Gastroesophageal sphincter (tissue), 4 donors: ENCODE measurements around the gene TTC23. TPM values are rescaled to one million over a fixed set of nuclear protein-coding genes. Genes with fewer than 3 reads are reported as not detected.

Experiments used
- ATAC-seq: fragments of 150-250 bp; one replicate; pipeline ENCODE4 v1.9.1; 2016; ENCODE audit warnings: mild to moderate bottlenecking, moderate library complexity
- H3K27ac ChIP-seq, 4 donors: fragments of 200-600 bp; sonication (generic) in 3 of 4; 1 replicate in 3 of 4; 2 replicates in 1 of 4; pipeline ENCODE4 v1.5.1; 2016 to 2019
- H3K27me3 ChIP-seq: fragments of 200-600 bp; sonication (generic); one replicate; pipeline ENCODE4 v1.5.1; 2019
- H3K36me3 ChIP-seq, 2 donors: fragments of 200-600 bp; sonication (generic); one replicate each; pipeline ENCODE4 v1.5.1; 2019; ENCODE audit warnings: control low read depth in 1 of 2
- H3K4me1 ChIP-seq, 3 donors: fragments of 200-600 bp; sonication (generic); 1 replicate in 2 of 3; 2 replicates in 1 of 3; pipeline ENCODE4 v1.5.1; 2016 to 2019; ENCODE audit warnings: control low read depth in 2 of 3
- H3K4me3 ChIP-seq, 2 donors: fragments of 200-600 bp; sonication (generic); one replicate each; pipeline ENCODE4 v1.5.1; 2019; ENCODE audit warnings: mild to moderate bottlenecking in 1 of 2, moderate library complexity in 1 of 2
- H3K9me3 ChIP-seq, 3 donors: fragments of 200-600 bp; sonication (generic); one replicate each; pipeline ENCODE4 v1.5.1; 2017 to 2019; ENCODE audit warnings: control low read depth in 2 of 3
- CTCF ChIP-seq, 4 experiments: fragments of 200-600 bp in 2 of 4; fragments of 450-650 bp in 2 of 4; sonication (generic) in 1 of 4; IDR thresholded peaks; one replicate each; pipeline ENCODE4 v1.5.1; 2017 to 2019; ENCODE audit warnings: antibody characterized with exemption in 4 of 4, mild to moderate bottlenecking in 2 of 4, moderate library complexity in 2 of 4
- EP300 ChIP-seq: sonication (generic); formaldehyde crosslinking; IDR thresholded peaks from one replicate; pipeline ENCODE4 v1.6.1; 2017; ENCODE audit warnings: antibody characterized with exemption, mild to moderate bottlenecking
- POLR2A ChIP-seq, 2 donors: fragments of 450-650 bp; IDR thresholded peaks; one replicate each; pipeline ENCODE4 v1.6.1; 2017; ENCODE audit warnings: antibody characterized with exemption in 2 of 2, mild to moderate bottlenecking in 2 of 2, moderate library complexity in 1 of 2
- POLR2AphosphoS5 ChIP-seq: sonication (generic); formaldehyde crosslinking; IDR thresholded peaks from one replicate; pipeline ENCODE4 v1.6.1; 2017; ENCODE audit warnings: antibody characterized with exemption
- WGBS, 2 donors: methylation state at CpG; one replicate each; pipeline ENCODE4 v1.1.5; 2018; ENCODE audit warnings: low coverage in 1 of 2; 5-methylcytosine and 5-hydroxymethylcytosine counted together
- total RNA-seq, 4 donors: library from RNA; depleted of rRNA; stranded (reverse); fragments of >200 nt; gene quantifications; one replicate each; pipeline ENCODE4 v1.1.0, GENCODE V29; 2016

Gene TTC23
- total RNA-seq, 4 donors from 2014 or later: 13.7 to 33.3 (median 20.0) TPM

GRCh38 chr15:99155961-99156443 is 93.4 kb downstream of the TTC23 start:
- H3K36me3 ChIP-seq: peaks cover 0 to 29% of the 10 kb centered on the region in 2 donors
- no peaks in the 10 kb centered on the region for H3K9me3 ChIP-seq
- H3K27me3 ChIP-seq: no peaks in the 10 kb centered on the region
- no peak for TF ChIP-seq EP300
- no peak for TF ChIP-seq POLR2AphosphoS5
- TF ChIP-seq CTCF (IDR thresholded peaks at IDR 0.05): no peak
- TF ChIP-seq POLR2A (IDR thresholded peaks at IDR 0.05): no peak
- peak overlapping the region in 1 of 4 donors; percentile 60 for H3K27ac ChIP-seq
- no peak for ATAC-seq
- H3K4me1 ChIP-seq: peaks cover 0 to 25% (median 0%) of the 10 kb centered on the region in 3 donors
- WGBS, 2 donors: 94 to 98% methylated on average over 3 to 6 of the region's 9 CpGs
- H3K4me3 ChIP-seq: no peak overlapping the region

DNA sequence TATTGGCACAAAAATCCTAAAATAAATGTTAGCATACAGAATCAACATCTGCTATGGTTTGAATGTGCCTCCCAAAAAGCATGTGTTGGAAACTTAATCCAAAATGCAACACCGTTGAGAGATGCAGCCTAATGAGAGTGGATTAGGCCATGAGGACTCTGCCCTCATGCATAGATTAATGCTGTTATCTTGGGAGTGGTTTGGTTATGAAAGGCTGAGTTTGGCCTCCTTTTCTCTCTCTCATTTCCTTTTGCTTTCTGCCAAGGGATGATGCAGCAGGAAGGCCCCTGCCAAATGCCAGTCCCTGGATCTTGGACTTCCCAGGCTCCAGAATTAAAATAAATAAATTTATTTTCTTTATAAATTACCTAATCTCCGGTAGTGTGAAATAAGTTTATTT is 95.1 kb downstream of the TTC23 start:
- Histone ChIP-seq H3K4me1 (peaks cover 0 to 32% (median 2%) of the 10 kb centered on the region in 3 donors), H3K27ac (no peak overlapping the region), H3K4me3 (no peak overlapping the region), H3K9me3 (no peaks in the 10 kb centered on the region), H3K36me3 (peaks cover 0 to 24% of the 10 kb centered on the region in 2 donors), H3K27me3 (no peaks in the 10 kb centered on the region)
- no peak for ATAC-seq
- TF ChIP-seq POLR2AphosphoS5 (no peak), POLR2A (IDR thresholded peaks at IDR 0.05) (no peak), CTCF (IDR thresholded peaks at IDR 0.05) (no peak), EP300 (no peak)
- WGBS, 2 donors: 46 to 58% methylated on average over 2 of the region's 2 CpGs

GRCh38 chr15:99153026-99153535 is 96.3 kb downstream of the TTC23 start:
- peaks cover 0 to 24% of the 10 kb centered on the region in 2 donors for H3K36me3 ChIP-seq
- no peak for TF ChIP-seq CTCF (IDR thresholded peaks at IDR 0.05)
- TF ChIP-seq EP300: no peak
- TF ChIP-seq POLR2A (IDR thresholded peaks at IDR 0.05): no peak
- TF ChIP-seq POLR2AphosphoS5: no peak
- WGBS, 2 donors: 75 to 81% methylated on average over 3 to 5 of the region's 6 CpGs
- H3K4me1 ChIP-seq: peaks cover 0 to 40% (median 5%) of the 10 kb centered on the region in 3 donors
- no peak overlapping the region for H3K27ac ChIP-seq
- H3K27me3 ChIP-seq: no peaks in the 10 kb centered on the region
- no peaks in the 10 kb centered on the region for H3K9me3 ChIP-seq
- H3K4me3 ChIP-seq: no peak overlapping the region
- no peak for ATAC-seq

GRCh38 chr15:99151156-99151555 is 98.2 kb downstream of the TTC23 start:
- H3K4me1 ChIP-seq: peaks cover 0 to 35% (median 5%) of the 10 kb centered on the region in 3 donors
- WGBS, 2 donors: 48 to 100% methylated on average over 1 to 2 of the region's 2 CpGs
- no peak for ATAC-seq
- H3K9me3 ChIP-seq: no peaks in the 10 kb centered on the region
- H3K27me3 ChIP-seq: no peaks in the 10 kb centered on the region
- peaks cover 0 to 17% of the 10 kb centered on the region in 2 donors for H3K36me3 ChIP-seq
- H3K4me3 ChIP-seq: no peak overlapping the region
- H3K27ac ChIP-seq: peak overlapping the region in 1 of 4 donors; percentile 6
- TF ChIP-seq POLR2AphosphoS5 (no peak), EP300 (no peak), POLR2A (IDR thresholded peaks at IDR 0.05) (no peak), CTCF (IDR thresholded peaks at IDR 0.05) (no peak)

GRCh38 chr15:99149366-99149765 is 100.0 kb downstream of the TTC23 start:
- H3K4me3 ChIP-seq: no peak overlapping the region
- no peaks in the 10 kb centered on the region for H3K27me3 ChIP-seq
- peaks cover 4 to 51% (median 5%) of the 10 kb centered on the region in 3 donors for H3K4me1 ChIP-seq
- H3K36me3 ChIP-seq: peaks cover 0 to 12% of the 10 kb centered on the region in 2 donors
- peak overlapping the region in 3 of 4 donors; percentile 78 to 98 (median 80) for H3K27ac ChIP-seq
- H3K9me3 ChIP-seq: no peaks in the 10 kb centered on the region
- 100% methylated on average over 1 of the region's 4 CpGs; no CpG with 5 or more reads in 1 of the 2 donors for WGBS, 2 donors
- TF ChIP-seq CTCF (IDR thresholded peaks at IDR 0.05): no peak
- TF ChIP-seq POLR2AphosphoS5: no peak
- TF ChIP-seq EP300: no peak
- no peak for TF ChIP-seq POLR2A (IDR thresholded peaks at IDR 0.05)
- no peak for ATAC-seq
